Measurements from ENCODE around the gene LYSMD4. TPM values are rescaled to one million over a fixed set of nuclear protein-coding genes. Genes with fewer than 3 reads are reported as not detected.
A peak's percentile ranks its signal among the peaks of the same experiment; 100 is the strongest.
"Not testable (repeated sequence)": the region's sequence is repeated elsewhere in the genome, so short reads cannot be mapped to it uniquely, and the experiment has no call there.

The LYSMD4 gene
- total RNA-seq (ENCODE audit: low replicate concordance), result 11.7 and 16.3 TPM in 2 replicates

DNA sequence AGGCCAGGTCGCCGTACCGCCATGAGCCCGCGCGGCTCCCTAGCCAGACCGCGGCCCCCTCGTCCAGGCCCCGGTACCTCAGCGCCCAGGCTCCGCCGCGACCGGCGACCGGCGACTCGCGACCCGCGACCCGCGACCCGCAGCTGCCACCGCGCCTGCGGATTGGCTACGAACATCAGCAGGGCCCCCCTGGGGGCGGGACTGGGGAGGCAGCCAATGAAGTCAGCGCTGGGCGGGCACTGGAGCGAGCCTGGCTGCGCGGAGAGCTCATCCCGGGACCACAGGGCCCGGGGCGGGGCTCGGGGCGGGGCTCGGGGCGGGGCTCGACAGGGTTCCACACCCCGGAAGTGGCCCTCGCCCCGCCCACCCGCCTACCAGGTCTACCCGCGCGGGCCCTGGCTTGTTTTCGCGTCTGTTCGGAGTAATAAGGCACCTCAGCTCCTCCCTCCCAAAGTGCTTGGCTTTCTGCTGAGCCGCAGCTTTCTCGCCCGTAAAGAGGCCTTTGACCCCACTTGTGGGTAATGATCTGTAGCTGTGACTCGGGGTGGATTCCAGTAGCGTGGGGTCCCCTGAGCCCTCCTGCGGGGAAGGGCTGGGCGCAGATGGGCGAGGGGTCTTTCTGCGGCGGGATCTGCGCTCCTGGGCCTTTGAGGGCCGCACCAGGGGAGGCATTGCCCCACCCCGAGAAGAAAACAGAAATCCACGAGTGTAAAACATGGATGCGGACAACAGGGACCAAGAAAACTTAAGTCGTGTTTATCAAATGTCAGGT, at the start of gene LYSMD4:
Gene LYSMD4, minus strand, starts transcription at position 170 of the 772 bp plus-strand sequence. CDS start 1,438 bp downstream, outside the sequence.
- peaks cover 19% of the 10 kb centered on the region for H3K79me2 ChIP-seq (ENCODE audit: low read depth)
- H3K4me1 Mint-ChIP-seq, result peaks cover 28% of the 10 kb centered on the region
- peaks cover 14% of the 10 kb centered on the region for H3K27me3 ChIP-seq
- H2AFZ ChIP-seq (replicated peaks), result peak within 1 kb of the TSS; percentile 74
- H3K9ac ChIP-seq, result peak within 1 kb of the TSS; percentile 51
- no peak within 1 kb of the TSS for H3K27ac ChIP-seq
- no peaks in the 10 kb centered on the region for H3K9me3 ChIP-seq (ENCODE audit: low read depth)
- DNase-seq (ENCODE audit: low spot score), result peak; percentile 99
- H3K4me2 ChIP-seq, result peak within 1 kb of the TSS; percentile 88
- peak within 1 kb of the TSS; percentile 73 for H3K4me3 ChIP-seq
- H3K27me3 Mint-ChIP-seq (ENCODE audit: insufficient read depth, low read depth), result no peaks in the 10 kb centered on the region
- TF ChIP-seq EZH2 (IDR thresholded peaks at IDR 0.05) (no peak), EZH2phosphoT487 (IDR thresholded peaks at IDR 0.05) (no peak), CTCF (IDR thresholded peaks at IDR 0.05) (no peak)
- no peaks in the 10 kb centered on the region for H3K9me3 Mint-ChIP-seq
- peaks cover 13% of the 10 kb centered on the region for H3K4me1 ChIP-seq
- peak within 1 kb of the TSS; percentile 93 for H3K4me3 Mint-ChIP-seq
- peak within 1 kb of the TSS; percentile 72 for H3K27ac Mint-ChIP-seq
- no peaks in the 10 kb centered on the region for H3K36me3 Mint-ChIP-seq
- peaks cover 5% of the 10 kb centered on the region for H3F3A ChIP-seq (ENCODE audit: low read depth)
- no peaks in the 10 kb centered on the region for H3K36me3 ChIP-seq
- peaks cover 29% of the 10 kb centered on the region for H4K20me1 ChIP-seq (ENCODE audit: low read depth)

DNA sequence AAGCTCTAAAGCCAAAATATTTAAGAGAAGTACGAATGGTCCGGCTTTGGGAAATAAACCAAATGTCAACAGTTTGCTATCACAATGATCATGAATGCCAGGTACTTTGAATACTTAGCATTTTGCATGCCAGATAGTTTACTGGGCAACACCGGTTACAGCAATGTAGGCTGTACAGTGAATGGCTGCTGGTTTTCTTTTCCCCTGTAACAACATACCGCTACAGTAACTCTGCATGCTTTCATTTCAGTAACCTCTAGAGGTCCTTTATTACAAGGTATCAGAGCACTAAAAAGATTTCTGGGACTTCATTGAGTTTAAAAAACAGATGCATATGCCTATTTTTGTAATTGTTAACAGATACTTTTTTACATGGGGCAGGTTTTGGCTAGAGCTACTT, 48.8 kb upstream of the LYSMD4 start:
- H3K4me1 ChIP-seq; H3F3A ChIP-seq (ENCODE audit: low read depth); H3K27me3 ChIP-seq; H3K27ac Mint-ChIP-seq; H3K9ac ChIP-seq; H3K4me3 ChIP-seq; H3K79me2 ChIP-seq (ENCODE audit: low read depth); H3K27me3 Mint-ChIP-seq (ENCODE audit: insufficient read depth, low read depth); H3K4me2 ChIP-seq; H3K9me3 ChIP-seq (ENCODE audit: low read depth); H4K20me1 ChIP-seq (ENCODE audit: low read depth); DNase-seq (ENCODE audit: low spot score); H3K27ac ChIP-seq; H3K36me3 ChIP-seq; H3K36me3 Mint-ChIP-seq; H3K9me3 Mint-ChIP-seq; H3K4me3 Mint-ChIP-seq; H3K4me1 Mint-ChIP-seq; H2AFZ ChIP-seq (replicated peaks): not testable (repeated sequence)

GRCh38 chr15:99777144-99777543, 43.9 kb upstream of the LYSMD4 start:
- Histone ChIP-seq H3K9me3 (ENCODE audit: low read depth) (no peaks in the 10 kb centered on the region), H3K4me3 (no peak overlapping the region), H3K36me3 (no peaks in the 10 kb centered on the region), H3K79me2 (ENCODE audit: low read depth) (no peaks in the 10 kb centered on the region), H3K4me1 (no peaks in the 10 kb centered on the region), H3K27ac (no peak overlapping the region), H3K4me2 (no peak overlapping the region), H3K9ac (no peak overlapping the region), H3K27me3 (no peaks in the 10 kb centered on the region), H2AFZ (replicated peaks) (no peak overlapping the region), H3F3A (ENCODE audit: low read depth) (no peaks in the 10 kb centered on the region), H4K20me1 (ENCODE audit: low read depth) (no peaks in the 10 kb centered on the region)
- no peak for TF ChIP-seq EZH2phosphoT487 (IDR thresholded peaks at IDR 0.05)
- no peak for TF ChIP-seq CTCF (IDR thresholded peaks at IDR 0.05)
- TF ChIP-seq EZH2 (IDR thresholded peaks at IDR 0.05), result no peak
- Mint-ChIP-seq H3K4me1 (no peaks in the 10 kb centered on the region), H3K27ac (no peak overlapping the region), H3K27me3 (ENCODE audit: insufficient read depth, low read depth) (no peaks in the 10 kb centered on the region), H3K36me3 (no peaks in the 10 kb centered on the region), H3K4me3 (no peak overlapping the region), H3K9me3 (peaks cover 2% of the 10 kb centered on the region)
- DNase-seq (ENCODE audit: low spot score), result no peak

DNA sequence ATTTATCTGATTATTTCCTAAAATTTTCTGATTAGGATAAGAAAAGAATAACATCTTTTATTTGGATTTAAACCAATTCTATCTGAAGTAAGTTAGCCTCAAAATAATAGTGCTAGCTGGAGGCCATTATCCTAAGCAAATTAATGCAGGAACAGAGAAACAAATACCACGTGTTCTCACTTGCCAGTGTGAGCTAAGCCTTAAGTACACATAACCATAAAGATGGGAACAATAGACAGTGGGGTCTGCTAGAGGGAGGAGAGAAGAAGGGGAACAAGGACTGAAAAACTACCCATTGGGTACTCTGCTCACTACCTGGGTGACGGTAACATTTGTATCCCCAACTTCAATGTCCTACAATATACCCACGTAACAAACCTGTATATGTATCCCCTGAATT, 31.3 kb upstream of the LYSMD4 start:
- Histone ChIP-seq H3K4me3 (no peak overlapping the region), H4K20me1 (ENCODE audit: low read depth) (no peaks in the 10 kb centered on the region), H3K79me2 (ENCODE audit: low read depth) (no peaks in the 10 kb centered on the region), H3K9me3 (ENCODE audit: low read depth) (no peaks in the 10 kb centered on the region), H3K27ac (no peak overlapping the region), H3K9ac (no peak overlapping the region), H3K4me1 (peaks cover 12% of the 10 kb centered on the region), H3K27me3 (no peaks in the 10 kb centered on the region), H3K36me3 (no peaks in the 10 kb centered on the region), H3F3A (ENCODE audit: low read depth) (no peaks in the 10 kb centered on the region), H3K4me2 (peak overlapping the region; percentile 4), H2AFZ (replicated peaks) (peak overlapping the region; percentile 8)
- no peaks in the 10 kb centered on the region for H3K27me3 Mint-ChIP-seq (ENCODE audit: insufficient read depth, low read depth)
- no peak for TF ChIP-seq EZH2phosphoT487 (IDR thresholded peaks at IDR 0.05)
- no peak for TF ChIP-seq CTCF (IDR thresholded peaks at IDR 0.05)
- TF ChIP-seq EZH2 (IDR thresholded peaks at IDR 0.05), result no peak
- H3K27ac Mint-ChIP-seq, result no peak overlapping the region
- no peak for DNase-seq (ENCODE audit: low spot score)
- no peaks in the 10 kb centered on the region for H3K9me3 Mint-ChIP-seq
- H3K4me1 Mint-ChIP-seq, result peaks cover 2% of the 10 kb centered on the region
- no peak overlapping the region for H3K4me3 Mint-ChIP-seq
- no peaks in the 10 kb centered on the region for H3K36me3 Mint-ChIP-seq
